CD4-positive, alpha-beta T cell treated with Interleukin-1 beta for 1 hour (primary cell): Measurements from ENCODE around the gene SUV39H1.
"Not testable (repeated sequence)": the region's sequence is repeated elsewhere in the genome, so short reads cannot be mapped to it uniquely, and the experiment has no call there.

Experiments used
- DNase-seq, 2 donors: peaks; one replicate each; pipeline ENCODE4 v3.0.0-alpha.2; 2020 to 2022

SUV39H1 gene

DNA sequence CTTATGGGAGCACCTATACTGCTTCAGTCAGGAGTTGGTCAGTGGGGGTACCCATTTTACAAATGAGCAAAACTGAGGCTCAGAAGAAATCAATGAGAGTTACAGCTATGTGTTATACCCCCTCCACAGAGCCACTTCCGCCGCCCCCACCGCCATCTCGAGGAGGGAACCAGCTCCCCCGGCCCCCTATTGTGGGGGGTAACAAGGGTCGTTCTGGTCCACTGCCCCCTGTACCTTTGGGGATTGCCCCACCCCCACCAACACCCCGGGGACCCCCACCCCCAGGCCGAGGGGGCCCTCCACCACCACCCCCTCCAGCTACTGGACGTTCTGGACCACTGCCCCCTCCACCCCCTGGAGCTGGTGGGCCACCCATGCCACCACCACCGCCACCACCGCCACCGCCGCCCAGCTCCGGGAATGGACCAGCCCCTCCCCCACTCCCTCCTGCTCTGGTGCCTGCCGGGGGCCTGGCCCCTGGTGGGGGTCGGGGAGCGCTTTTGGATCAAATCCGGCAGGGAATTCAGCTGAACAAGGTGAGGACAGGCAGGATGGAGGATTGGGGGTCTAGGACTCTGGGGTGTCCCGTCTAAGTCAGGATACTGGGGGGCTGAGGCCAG, 7.9 kb upstream of the SUV39H1 start:
- DNase-seq, result no peak

DNA sequence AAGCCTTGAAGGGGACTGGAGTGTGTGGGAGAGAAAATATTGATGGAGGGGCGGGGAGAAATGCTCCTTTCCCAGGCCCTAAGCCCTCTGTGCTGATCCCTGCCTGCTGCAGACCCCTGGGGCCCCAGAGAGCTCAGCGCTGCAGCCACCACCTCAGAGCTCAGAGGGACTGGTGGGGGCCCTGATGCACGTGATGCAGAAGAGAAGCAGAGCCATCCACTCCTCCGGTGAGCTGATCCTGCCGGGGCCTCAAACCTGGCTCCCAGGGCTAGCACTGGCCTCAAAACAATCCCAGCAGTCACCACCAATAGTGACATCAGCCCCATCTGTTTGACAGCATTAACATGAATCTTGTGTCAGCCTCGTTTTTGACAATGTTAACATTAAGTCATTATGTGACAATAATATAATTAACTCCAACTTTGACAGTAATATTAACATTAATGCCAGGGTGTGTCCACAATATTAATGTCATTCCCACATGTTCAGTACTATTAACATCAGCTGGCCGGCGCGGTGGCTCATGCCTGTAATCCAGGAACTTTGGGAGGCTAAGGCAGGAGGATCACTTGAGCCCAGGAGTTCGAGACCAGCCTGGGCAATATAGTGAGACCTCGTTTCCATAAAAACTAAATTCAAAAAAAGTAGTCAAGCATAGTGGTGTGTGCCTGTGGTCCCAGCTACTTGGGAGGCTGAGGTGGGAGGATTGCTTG, 7.2 kb upstream of the SUV39H1 start:
- DNase-seq, result no peak

DNA sequence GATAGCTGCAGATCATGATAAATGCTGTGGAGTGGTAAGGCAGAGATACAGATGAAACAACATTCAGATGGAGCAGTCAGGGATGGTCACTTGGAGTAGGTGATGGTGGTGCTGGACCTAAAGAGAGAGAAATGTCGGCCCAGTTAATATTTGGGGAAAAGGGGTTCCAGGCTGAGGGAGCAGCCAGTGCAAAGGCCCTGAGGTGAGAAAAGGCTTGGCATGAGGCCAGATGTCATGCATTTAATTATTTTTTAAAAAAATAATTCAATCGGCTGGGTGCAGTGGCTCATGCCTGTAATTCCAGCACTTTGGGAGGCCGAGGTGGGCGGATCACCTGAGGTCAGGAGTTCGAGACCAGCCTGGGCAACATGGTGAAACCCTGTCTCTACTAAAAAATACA, 4.8 kb upstream of the SUV39H1 start:
- DNase-seq, result not testable (repeated sequence)

DNA sequence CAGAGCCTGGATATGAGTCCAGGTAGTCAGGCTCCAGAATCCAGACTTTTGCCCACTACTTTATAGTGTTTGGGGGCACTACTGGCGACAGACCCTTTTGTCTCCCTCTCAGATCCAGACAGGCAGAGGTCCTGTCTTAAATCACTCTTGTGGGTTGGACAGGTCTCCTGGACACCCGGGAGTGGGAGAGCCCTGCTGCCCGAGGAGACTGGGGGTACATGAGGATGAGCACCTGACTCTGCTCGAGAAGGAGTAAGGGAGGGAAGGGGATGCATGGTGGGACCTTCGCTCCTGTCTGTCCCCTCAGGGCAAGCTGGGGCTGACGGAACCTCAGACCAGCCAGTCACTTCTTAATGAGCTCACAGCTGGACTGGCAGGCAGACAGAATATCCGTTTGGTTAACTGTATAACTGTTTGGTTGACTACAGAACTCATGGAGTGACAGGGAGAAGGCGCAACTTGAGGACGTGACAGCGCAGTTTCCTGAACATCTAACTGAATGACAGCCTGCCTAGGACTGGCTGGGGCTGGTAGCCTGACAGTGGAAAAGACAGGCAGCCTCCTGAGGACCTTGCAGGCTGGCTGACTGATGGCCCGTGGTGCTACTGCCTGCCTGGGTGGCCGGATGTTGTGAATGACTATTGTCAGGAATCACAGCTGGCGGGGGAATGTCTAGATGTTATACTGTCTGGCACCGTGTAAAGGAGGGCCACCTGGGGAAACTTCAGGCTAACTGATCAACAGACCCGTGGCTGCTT, 1.6 kb upstream of the SUV39H1 start:
- DNase-seq, result no peak

DNA sequence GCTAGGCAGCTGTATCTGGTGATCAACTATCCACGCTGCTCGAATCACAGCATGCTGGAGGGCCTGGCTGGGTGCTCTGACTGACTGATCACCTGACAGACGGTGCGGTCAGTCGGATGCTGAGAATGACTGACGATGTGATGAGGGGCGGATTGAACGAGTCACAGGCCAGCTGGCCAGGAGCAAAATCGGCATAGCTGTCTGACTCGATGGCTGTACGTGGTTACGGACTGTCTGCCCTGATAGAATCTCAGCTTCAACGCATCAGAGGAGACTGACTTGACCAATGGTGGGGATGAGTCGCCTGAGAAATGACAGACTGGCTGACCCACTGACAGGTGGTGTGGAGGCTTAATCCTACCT, 1.0 kb upstream of the SUV39H1 start:
- peak in 1 of 2 donors; percentile 7 for DNase-seq

DNA sequence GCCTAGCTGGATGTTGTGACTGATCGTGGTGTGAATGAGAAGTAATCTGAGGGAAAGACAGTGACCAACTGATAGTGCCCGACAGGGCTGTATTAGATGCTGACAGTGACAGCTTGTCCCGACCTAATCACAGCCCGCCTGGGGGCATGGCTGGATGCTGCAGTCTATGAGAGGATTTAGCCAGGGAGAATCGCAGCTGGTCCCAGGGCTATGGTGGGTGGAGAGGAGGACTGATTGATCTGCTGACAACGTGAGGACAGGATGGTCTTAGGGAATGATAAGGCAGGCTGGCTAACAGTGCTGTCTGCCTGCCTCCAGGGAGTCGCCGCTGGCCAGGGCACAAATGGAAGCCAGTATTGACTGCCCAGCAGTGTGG, 621 bp upstream of the SUV39H1 start:
- no peak for DNase-seq

DNA sequence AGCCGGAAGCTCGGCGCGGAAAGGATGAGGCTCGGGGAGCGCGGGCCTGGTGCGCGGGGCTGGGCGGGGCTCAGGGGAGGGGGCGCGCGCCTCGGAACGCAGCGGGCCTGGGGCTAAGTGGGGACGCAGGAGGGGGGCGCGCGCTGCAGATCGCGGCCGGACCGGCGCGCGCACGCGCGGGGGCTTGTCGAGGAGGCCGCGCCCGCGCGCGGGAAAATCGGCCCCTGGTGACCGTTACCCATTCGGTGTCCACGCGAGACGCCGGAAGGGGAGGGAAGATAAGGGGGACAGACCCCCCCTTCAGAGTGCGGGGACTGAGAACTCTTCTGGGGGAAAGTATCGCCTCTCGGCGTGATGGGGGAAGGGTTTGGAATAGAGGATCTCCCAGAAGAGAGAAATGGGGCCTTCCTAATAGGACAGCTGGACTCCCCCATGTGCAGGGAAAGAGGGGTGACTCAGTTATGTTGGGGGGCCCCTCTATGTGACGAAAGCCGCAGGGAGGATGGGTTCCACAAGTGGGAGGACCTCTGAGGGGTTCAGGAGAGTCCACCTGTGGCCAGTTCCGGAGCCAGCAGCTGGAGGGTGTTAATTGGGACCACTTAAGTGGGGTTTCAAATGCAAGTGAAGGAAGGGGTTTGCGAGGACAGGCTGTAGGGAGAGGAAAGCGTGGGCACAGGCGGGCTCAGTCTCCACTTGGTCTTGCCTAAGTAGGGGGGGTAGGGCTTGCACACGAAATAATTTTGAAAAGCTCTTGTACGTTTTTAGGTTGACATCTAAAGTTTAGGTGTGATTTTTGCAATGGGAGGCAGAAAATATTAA, 584 bp downstream of the SUV39H1 start:
- DNase-seq, result peak; percentile 7 to 31

DNA sequence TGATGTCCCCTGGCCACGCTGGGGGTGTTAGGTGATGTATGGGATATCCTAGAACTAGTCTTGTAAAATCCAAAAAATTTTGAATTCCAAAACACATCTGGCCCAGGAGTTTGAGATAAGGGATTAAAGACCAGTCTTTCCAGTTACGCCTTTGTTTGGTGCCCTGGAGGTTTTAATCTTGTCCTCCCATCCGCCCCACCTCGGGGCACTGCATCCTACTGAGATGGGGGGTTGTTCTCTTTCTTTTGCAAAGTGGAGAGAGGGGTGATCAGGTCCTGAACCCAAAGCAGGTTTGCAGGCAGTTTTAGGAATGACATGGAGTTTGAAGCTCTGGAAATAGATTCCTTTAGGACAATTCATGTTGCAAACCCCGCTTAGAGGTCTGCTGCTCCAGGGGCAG, 1.8 kb downstream of the SUV39H1 start:
- no peak for DNase-seq

DNA sequence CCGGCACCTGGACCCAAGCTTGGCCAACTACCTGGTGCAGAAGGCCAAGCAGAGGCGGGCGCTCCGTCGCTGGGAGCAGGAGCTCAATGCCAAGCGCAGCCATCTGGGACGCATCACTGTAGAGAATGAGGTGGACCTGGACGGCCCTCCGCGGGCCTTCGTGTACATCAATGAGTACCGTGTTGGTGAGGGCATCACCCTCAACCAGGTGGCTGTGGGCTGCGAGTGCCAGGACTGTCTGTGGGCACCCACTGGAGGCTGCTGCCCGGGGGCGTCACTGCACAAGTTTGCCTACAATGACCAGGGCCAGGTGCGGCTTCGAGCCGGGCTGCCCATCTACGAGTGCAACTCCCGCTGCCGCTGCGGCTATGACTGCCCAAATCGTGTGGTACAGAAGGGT, 3.7 kb downstream of the SUV39H1 start:
- no peak for DNase-seq

DNA sequence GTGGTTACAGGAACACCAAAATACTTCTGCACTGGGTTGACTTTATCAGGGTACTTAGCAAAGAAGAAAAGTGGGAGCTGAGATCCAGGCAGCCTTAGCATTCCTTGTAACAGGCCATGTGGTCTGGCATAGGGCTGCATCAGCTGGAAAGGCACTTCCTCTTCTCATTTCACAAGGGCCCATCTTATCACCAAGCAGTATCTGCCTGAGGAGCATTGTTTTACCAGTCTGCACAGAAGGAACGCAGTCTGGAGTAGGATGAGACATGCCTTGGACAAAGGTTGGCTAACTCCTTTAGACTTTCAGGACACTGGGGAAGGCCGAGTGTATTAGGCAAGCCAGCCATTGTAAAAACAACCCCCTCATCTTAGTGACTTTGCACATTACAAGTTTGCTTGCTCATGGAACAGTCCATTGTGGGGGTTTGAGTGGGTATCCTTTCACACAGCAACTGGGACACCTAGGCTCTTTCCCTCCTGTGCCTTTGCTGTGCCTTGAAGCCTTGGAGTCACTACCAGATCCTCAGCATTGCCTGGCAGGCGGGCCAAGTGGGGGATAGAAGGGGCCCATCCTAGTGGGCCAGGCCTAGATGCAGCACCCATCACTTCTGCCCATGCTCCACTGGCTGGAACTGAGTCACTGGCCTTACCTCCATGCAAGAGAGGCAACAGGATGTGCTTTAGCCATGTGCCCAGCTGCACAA, 4.6 kb downstream of the SUV39H1 start:
- DNase-seq, result no peak

DNA sequence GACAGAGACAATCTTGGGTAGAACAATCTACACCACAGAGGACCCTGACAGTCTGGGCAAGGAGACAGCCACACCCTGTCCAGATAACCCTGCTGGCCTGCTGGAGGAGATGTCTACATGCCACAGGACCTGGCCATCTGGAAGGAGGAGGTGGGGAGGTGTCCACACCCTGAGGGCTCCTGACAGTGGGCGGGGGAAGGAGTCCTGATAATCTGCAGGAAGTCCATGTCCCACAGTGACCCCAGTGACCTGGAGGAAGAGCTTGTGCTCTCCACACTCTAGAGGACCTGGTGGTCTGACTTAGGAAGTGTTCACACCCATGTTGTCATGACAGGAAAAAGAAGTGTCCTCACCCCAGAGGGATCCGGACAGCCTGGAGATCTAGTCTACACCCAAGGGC, 5.5 kb downstream of the SUV39H1 start:
- no peak for DNase-seq

DNA sequence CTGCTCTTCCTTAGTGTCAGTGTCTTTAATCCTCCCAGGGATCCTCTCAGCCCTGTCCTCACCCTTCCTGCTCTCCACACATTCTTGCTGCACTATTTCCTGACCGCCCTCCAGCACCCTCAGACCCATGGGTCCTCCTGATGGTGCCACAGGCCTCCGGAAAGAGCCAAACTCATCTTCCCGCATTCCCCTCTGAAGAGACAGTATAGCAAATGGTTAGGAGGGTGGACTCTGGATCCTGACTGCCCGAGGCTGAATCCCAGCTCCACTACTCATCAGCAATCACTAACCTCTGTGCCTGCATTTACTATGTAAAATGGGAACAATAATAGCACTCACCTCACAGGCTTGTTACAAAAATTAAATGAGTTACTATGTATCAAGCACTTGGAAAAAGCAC, 6.2 kb downstream of the SUV39H1 start:
- DNase-seq, result no peak

DNA sequence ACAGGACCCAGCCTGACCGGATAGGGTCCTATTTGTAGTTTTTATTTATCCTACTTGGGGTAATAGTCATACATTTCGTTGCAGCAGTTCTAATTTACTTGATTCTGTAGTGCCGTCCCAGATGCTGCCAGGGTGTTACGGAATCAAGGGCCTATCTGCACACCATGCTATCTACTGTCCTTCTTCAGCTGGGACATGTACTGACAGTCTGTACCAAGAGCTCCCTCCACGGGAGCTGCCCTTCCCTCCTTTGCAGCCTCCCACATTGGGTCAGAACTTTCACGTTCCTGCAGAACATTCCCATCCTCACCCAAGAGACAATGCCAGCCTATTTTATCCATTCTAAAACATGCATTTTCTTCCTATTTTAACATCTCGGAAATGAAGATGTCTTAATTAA, 6.7 kb downstream of the SUV39H1 start:
- DNase-seq, result no peak

DNA sequence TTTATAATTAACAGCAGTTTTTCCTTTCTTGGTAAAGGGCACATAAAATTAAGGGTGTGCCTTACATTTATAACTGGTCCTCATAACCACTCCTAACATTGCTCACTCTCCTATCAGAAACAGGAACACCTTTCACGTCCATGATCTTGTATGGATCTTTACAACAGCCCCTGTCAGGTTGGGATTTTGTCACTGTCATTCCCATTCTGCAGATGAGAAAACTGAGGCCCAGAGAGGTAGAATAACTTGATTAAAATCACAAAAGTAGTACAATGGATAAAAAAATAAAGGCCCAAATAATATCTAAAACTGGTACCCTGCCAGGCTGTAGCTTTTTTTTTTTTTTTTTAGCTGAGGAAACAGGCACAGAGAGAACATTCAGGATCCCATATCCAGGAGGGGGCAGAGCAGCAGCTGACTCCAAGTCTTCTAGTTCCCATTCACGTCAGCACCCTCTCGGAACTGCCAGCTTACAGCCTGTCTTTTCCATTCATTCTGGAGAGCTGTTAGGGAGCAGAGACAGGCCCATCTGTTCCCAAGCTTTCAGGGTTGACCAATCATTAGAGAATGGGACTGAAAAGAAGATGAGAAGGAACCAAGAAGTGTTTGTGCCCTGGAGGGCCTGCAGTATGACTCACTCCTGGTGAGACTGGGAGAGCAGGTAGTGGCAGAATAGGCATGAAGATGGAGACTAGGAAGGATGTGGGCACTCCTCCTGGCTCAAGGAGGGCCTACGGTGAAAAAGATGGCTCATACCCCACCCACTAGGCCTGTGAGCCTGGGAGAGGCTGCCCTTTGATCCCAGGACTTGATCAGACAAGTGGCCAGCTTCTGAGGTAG, 7.3 kb downstream of the SUV39H1 start:
- DNase-seq, result no peak

DNA sequence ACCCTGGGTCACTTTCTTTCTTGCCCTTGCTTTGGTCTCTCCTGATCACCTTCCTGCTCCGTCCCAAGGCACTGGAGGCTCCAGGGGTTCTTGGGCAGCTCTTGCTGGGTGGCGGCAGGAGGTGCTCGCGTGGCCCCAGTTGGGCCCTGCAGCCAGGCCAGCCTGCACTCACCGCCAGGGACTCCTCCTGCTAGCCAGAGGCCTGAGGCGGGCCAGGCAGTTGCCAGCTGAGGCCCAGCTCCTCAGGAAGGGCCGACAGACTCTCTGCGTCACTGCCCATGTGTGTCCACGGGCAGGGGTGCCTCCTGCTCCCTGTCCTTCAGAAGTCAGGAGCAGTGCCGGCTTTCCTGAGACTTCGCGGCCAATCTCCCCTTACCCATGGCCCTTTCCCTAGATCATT, 9.3 kb downstream of the SUV39H1 start:
- no peak for DNase-seq

DNA sequence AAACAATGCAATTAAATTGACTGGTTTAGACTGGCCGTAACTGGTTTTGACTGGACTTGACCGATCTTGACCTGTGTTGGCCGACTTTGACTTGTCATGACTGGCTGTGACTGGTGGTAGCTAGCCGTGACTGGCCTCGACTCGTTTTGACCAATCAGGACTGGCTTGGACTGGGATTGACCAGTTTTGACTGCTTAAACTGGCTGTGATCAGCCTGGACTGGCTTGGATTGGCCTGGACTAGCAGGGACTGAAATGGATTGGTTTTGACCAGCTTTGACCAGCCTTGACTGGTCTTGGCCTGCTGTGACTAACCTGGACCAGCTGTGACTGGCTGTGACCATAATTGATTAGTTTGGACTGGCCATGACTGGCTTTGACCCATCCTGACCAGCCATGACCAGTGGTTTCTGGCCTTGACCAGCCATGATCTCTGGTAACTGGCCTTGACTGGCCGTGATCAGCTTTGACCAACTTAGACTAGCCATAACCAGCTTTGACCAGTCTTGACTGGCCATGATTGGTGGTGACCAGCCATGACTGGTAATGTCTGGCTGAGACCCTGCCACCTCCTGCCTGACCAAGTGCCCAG, 13.1 kb downstream of the SUV39H1 start:
- no peak for DNase-seq

DNA sequence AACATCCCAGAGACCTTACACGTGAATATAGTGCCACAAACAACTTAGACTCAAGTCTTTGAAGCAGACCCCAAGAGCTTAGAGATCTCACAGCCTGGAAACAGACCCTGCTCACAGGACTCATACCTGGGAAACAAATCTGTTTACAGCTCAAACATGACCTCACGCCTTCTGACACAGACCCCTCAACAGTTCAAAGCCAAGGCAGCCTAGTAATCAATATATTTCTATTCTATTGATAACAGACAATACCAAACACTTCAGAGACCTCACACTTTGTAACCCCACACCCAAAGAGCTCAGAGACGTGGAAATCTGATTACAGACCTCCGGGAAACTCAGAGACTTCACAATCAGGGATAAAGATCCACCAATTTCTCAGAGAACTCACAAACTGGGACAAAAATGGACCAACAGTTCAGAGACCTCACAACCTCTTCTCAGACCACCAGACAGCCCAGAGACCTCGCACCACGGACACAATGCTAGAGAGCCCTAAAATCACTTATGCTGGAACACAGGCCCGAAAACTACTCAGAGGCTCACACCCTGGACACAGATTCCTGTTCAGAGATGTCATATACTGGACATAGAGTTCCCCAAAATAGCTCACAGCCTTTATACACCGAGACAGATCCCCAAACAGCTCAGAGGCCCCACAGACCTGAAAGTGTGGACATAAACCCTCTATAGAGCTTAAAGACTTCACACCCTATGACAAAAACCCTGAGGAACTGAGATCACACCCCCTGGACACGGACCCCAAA, 14.8 kb downstream of the SUV39H1 start:
- DNase-seq, result no peak

DNA sequence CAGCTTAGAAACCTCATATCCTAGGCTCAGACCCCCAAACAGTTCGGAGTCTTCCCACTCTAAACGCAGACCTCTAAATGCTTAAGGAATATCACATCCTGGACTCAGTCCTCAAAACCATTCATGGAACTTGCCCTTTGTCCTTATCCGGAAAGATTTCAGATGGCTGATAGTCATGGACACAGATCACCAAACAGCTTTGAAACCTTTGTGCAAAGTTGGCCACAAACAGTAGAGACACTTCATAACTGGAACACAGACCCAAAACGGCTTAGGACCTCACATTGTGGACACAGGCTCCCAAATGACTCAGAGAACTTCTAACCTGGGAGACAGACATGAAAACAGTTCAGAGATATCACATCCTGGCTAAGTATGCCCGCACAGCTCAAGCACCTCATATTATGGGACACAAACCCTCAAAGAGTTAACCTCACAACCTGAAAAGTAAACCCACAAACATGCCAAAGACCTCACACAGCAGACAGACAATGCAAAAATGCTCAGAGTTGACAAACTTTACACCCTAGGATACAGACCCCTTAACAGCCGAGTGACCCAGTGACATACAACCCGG, 15.5 kb downstream of the SUV39H1 start:
- no peak for DNase-seq

DNA sequence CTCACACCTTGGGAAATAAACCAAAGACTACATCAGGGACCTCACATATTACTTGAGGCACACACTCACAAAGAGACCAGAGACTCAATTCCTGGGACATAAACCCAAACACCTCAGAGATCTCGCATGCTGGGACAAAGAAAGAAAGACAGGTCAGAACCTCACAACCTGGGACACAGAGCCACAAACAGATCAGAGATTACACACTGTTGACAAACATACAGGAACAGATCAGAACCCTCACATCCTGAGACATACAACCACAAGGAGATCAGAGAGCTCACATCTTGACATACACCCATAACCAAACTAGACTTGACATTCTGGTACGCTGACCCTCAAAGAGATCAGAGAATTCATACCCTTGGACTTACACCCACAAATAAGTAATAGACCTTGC, 17.3 kb downstream of the SUV39H1 start:
- peak in 1 of 2 donors; percentile 34 for DNase-seq

DNA sequence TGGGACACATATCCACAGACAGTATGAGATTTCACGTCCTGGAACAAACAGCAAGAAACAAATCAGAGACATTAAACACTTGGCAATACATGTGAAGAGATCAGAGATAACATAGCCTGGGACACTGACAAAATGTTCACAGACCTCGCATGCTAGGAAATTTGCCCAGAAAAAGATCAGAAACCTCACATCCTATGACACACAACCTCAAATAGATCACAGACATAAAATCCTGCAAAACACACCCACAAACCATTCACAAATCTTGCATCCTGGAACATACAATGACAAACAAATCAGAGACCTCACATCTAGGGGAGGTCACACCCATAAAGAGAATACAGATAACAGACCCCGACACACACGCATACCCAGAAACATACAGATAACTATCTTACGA, 18.0 kb downstream of the SUV39H1 start:
- no peak for DNase-seq
